ENCODE data around the gene CDK6. TPM values are rescaled to one million over a fixed set of nuclear protein-coding genes. Genes with fewer than 3 reads are reported as not detected.
A peak's percentile ranks its signal among the peaks of the same experiment; 100 is the strongest.

CDK6 gene
- total and polyA plus RNA-seq, 9 of the 15 experiments (the other 6 are each of a cell fraction or from before 2014, with no cell fraction given), result 7.6 to 109 (median 44.4) TPM

DNA sequence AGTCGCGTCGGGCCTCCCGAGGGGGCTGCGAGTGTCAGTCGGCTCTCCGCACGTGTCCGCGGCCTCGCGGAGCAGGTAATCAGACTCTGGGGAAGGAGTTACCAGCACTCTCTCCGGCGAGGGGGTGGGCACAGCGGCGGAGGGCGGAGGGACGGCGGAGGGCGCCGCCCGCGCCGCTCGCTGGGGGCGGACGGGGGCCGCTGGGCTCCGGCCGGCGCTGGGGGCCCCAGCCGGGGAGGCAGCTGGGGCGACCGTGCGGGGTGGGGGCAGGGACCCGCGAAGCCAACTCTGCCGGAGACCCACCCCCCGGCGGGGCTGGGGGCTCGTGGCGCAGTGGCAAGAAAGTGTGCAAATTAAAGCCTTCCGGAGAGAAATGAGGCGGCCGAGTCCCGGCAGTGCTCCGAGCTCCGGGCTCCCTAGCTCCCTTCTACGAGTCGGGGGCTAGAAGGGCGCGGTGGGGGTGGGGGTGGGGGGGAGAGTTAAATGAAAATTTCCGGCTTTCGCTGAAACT lies at the start of gene CDK6 (continued):
- TF ChIP-seq, protein P1, sequence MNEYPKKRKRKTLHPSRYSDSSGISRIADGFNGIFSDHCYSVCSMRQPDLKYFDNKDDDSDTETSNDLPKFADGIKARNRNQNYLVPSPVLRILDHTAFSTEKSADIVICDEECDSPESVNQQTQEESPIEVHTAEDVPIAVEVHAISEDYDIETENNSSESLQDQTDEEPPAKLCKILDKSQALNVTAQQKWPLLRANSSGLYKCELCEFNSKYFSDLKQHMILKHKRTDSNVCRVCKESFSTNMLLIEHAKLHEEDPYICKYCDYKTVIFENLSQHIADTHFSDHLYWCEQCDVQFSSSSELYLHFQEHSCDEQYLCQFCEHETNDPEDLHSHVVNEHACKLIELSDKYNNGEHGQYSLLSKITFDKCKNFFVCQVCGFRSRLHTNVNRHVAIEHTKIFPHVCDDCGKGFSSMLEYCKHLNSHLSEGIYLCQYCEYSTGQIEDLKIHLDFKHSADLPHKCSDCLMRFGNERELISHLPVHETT (CRISPR knock-in tag; conservative IDR thresholded peaks at IDR 0.05 in 1 of 2, IDR thresholded peaks at IDR 0.05 in 1 of 2), result peak in 1 of 2 experiments; percentile 53; a peak in 1 of 4 replicates
- TF ChIP-seq TBL1XR1 (IDR thresholded peaks at IDR 0.05; ENCODE audit: low read length in 2 of 2) (no peak), CBX3 (IDR thresholded peaks at IDR 0.05; ENCODE audit: borderline replicate concordance in 1 of 2, low read length in 2 of 2) (no peak; a peak in 1 of 3 replicates), ZNF699 (CRISPR knock-in tag; IDR thresholded peaks at IDR 0.05; ENCODE audit: insufficient replicate concordance) (no peak), MAFG (tag; conservative IDR thresholded peaks at IDR 0.05) (no peak), ERF (CRISPR knock-in tag; IDR thresholded peaks at IDR 0.05) (no peak), NR2C1 (IDR thresholded peaks at IDR 0.05) (no peak), NR2C1 (tag; IDR thresholded peaks at IDR 0.05) (no peak), ZNF134 (CRISPR knock-in tag; conservative IDR thresholded peaks at IDR 0.05) (no peak), ZKSCAN8 (CRISPR knock-in tag; IDR thresholded peaks at IDR 0.05) (no peak), KDM1A (IDR thresholded peaks at IDR 0.05) (no peak), ZNF354B (CRISPR knock-in tag; IDR thresholded peaks at IDR 0.05) (no peak), RFX5 (IDR thresholded peaks at IDR 0.05; ENCODE audit: low read depth, low read length) (no peak), BRD4 (IDR thresholded peaks at IDR 0.05) (no peak), KLF1 (tag; IDR thresholded peaks at IDR 0.05) (no peak), FOXA1 (IDR thresholded peaks at IDR 0.05; ENCODE audit: borderline replicate concordance) (no peak), FUS (optimal IDR thresholded peaks at IDR 0.05; ENCODE audit: low read depth, low read length) (no peak), PHB (CRISPR knock-in tag; IDR thresholded peaks at IDR 0.05) (no peak), FOXJ3 (CRISPR knock-in tag; IDR thresholded peaks at IDR 0.05) (no peak), SRSF3 (IDR thresholded peaks at IDR 0.05; ENCODE audit: insufficient read depth, low read length) (no peak), EGR1 (conservative IDR thresholded peaks at IDR 0.05) (no peak; the same call in 1 of the 2 replicates), TBP (optimal IDR thresholded peaks at IDR 0.05; ENCODE audit: low read depth, low read length) (peak; percentile 85)
- TF ChIP-seq, protein P2, sequence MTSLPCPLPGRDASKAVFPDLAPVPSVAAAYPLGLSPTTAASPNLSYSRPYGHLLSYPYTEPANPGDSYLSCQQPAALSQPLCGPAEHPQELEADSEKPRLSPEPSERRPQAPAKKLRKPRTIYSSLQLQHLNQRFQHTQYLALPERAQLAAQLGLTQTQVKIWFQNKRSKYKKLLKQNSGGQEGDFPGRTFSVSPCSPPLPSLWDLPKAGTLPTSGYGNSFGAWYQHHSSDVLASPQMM (CRISPR knock-in tag; IDR thresholded peaks at IDR 0.05), result no peak
- TF ChIP-seq, protein P3, sequence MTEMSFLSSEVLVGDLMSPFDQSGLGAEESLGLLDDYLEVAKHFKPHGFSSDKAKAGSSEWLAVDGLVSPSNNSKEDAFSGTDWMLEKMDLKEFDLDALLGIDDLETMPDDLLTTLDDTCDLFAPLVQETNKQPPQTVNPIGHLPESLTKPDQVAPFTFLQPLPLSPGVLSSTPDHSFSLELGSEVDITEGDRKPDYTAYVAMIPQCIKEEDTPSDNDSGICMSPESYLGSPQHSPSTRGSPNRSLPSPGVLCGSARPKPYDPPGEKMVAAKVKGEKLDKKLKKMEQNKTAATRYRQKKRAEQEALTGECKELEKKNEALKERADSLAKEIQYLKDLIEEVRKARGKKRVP (CRISPR knock-in tag; IDR thresholded peaks at IDR 0.05), result no peak
- TF ChIP-seq, protein P4, sequence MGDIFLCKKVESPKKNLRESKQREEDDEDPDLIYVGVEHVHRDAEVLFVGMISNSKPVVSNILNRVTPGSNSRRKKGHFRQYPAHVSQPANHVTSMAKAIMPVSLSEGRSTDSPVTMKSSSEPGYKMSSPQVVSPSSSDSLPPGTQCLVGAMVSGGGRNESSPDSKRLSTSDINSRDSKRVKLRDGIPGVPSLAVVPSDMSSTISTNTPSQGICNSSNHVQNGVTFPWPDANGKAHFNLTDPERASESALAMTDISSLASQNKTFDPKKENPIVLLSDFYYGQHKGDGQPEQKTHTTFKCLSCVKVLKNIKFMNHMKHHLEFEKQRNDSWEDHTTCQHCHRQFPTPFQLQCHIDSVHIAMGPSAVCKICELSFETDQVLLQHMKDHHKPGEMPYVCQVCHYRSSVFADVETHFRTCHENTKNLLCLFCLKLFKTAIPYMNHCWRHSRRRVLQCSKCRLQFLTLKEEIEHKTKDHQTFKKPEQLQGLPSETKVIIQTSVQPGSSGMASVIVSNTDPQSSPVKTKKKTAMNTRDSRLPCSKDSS (IDR thresholded peaks at IDR 0.05; ENCODE audit: low read depth, partially characterized antibody), result no peak
- TF ChIP-seq, protein P5, sequence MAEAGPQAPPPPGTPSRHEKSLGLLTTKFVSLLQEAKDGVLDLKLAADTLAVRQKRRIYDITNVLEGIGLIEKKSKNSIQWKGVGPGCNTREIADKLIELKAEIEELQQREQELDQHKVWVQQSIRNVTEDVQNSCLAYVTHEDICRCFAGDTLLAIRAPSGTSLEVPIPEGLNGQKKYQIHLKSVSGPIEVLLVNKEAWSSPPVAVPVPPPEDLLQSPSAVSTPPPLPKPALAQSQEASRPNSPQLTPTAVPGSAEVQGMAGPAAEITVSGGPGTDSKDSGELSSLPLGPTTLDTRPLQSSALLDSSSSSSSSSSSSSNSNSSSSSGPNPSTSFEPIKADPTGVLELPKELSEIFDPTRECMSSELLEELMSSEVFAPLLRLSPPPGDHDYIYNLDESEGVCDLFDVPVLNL (CRISPR knock-in tag; IDR thresholded peaks at IDR 0.05; ENCODE audit: low read depth), result no peak

All from K562 (cell line).